ENCODE results near the gene CAMK2D.

DNA sequence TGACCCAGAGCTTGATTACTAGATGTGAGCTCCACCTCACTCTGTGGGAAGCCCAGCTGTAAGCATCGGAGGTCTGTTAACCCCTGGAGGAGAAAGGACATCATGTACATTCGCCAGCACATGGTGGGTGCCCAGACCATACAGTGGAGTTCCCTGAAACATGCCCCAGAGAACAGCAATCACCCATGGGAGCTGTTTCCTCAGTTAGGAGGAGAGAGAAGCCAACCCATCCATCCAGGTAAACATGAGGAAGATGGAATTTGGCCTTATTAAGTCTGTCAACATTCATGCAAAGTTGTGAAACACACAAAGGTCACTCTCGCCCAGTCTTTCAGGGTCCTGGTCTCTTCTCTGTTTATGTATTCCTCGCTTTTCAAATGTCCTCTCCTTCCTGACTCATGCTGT lies 357.4 kb downstream of the CAMK2D start:
- TF ChIP-seq, protein P1, sequence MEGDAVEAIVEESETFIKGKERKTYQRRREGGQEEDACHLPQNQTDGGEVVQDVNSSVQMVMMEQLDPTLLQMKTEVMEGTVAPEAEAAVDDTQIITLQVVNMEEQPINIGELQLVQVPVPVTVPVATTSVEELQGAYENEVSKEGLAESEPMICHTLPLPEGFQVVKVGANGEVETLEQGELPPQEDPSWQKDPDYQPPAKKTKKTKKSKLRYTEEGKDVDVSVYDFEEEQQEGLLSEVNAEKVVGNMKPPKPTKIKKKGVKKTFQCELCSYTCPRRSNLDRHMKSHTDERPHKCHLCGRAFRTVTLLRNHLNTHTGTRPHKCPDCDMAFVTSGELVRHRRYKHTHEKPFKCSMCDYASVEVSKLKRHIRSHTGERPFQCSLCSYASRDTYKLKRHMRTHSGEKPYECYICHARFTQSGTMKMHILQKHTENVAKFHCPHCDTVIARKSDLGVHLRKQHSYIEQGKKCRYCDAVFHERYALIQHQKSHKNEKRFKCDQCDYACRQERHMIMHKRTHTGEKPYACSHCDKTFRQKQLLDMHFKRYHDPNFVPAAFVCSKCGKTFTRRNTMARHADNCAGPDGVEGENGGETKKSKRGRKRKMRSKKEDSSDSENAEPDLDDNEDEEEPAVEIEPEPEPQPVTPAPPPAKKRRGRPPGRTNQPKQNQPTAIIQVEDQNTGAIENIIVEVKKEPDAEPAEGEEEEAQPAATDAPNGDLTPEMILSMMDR (IDR thresholded peaks at IDR 0.05), result no peak
- TF ChIP-seq POLR2A (IDR thresholded peaks at IDR 0.05), result no peak
- TF ChIP-seq POLR2AphosphoS5 (IDR thresholded peaks at IDR 0.05), result no peak
